SK-N-SH treated with all-trans-retinoic acid at 6 μM for 48 hours (cell line): Measurements from ENCODE around the gene RBM33.

ENCODE experiments used
- ATAC-seq: fragments of 200-7000 bp; cut with Tn5 transposase; 3 replicates; pipeline ENCODE4 v1.9.1; 2020; ENCODE audit warnings: mild to moderate bottlenecking, moderate library complexity
- ARNTL ChIP-seq: fragments of 450-650 bp; formaldehyde crosslinking; IDR thresholded peaks from 2 replicates; pipeline ENCODE4 v1.5.0; 2020; ENCODE audit warnings: low read depth, mild to moderate bottlenecking, moderate library complexity, borderline replicate concordance
- BACH2 ChIP-seq: fragments of 250-450 bp; sonication (Bioruptor Pico); IDR thresholded peaks from 2 replicates; pipeline ENCODE4 v1.9.0; 2021; ENCODE audit warnings: mild to moderate bottlenecking, borderline replicate concordance
- CREB5 ChIP-seq: fragments of 250-450 bp; sonication (Bioruptor Pico); IDR thresholded peaks from 2 replicates; pipeline ENCODE4 v1.5.1; 2020; ENCODE audit warnings: low read depth, mild to moderate bottlenecking, moderate library complexity
- CSRNP3 ChIP-seq: fragments of 250-450 bp; sonication (Bioruptor Pico); IDR thresholded peaks from 2 replicates; pipeline ENCODE4 v1.5.1; 2021; ENCODE audit warnings: mild to moderate bottlenecking, moderate library complexity
- ESRRG ChIP-seq: fragments of 250-450 bp; sonication (Bioruptor Pico); IDR thresholded peaks from 2 replicates; pipeline ENCODE4 v1.6.1; 2021; ENCODE audit warnings: mild to moderate bottlenecking
- GLIS3 ChIP-seq: fragments of 250-450 bp; sonication (Bioruptor Pico); IDR thresholded peaks from 2 replicates; pipeline ENCODE4 v1.5.0; 2020; ENCODE audit warnings: mild to moderate bottlenecking, moderate library complexity
- ISL1 ChIP-seq: fragments of 250-450 bp; sonication (Bioruptor Pico); IDR thresholded peaks from 2 replicates; pipeline ENCODE4 v2.1.2; 2022; ENCODE audit warnings: mild to moderate bottlenecking, moderate library complexity
- OSR1 ChIP-seq: fragments of 250-450 bp; sonication (Bioruptor Pico); IDR thresholded peaks from 2 replicates; pipeline ENCODE4 v1.8.0; 2022; ENCODE audit warnings: moderate library complexity, mild to moderate bottlenecking, inconsistent platforms
- PATZ1 ChIP-seq: fragments of 250-450 bp; sonication (Bioruptor Pico); IDR thresholded peaks from 2 replicates; pipeline ENCODE4 v1.8.0; 2020; ENCODE audit warnings: mild to moderate bottlenecking, moderate library complexity, borderline replicate concordance
- POU6F1 ChIP-seq: fragments of 250-450 bp; sonication (Bioruptor Pico); IDR thresholded peaks from 2 replicates; pipeline ENCODE4 v1.8.0; 2021; ENCODE audit warnings: low read depth, mild to moderate bottlenecking, moderate library complexity, borderline replicate concordance
- PPARA ChIP-seq: fragments of 250-450 bp; sonication (Bioruptor Pico); IDR thresholded peaks from 2 replicates; pipeline ENCODE4 v1.5.0; 2020; ENCODE audit warnings: mild to moderate bottlenecking, borderline replicate concordance
- RARB ChIP-seq: fragments of 250-450 bp; sonication (Bioruptor Pico); IDR thresholded peaks from 2 replicates; pipeline ENCODE4 v1.8.0; 2021; ENCODE audit warnings: mild to moderate bottlenecking, moderate library complexity
- SNAI2 ChIP-seq: fragments of 250-450 bp; sonication (Bioruptor Pico); IDR thresholded peaks from 2 replicates; pipeline ENCODE4 v1.5.0; 2020; ENCODE audit warnings: mild to moderate bottlenecking, moderate library complexity
- TCF4 ChIP-seq: fragments of 250-450 bp; sonication (Bioruptor Pico); IDR thresholded peaks from 2 replicates; pipeline ENCODE4 v1.8.0; 2021; ENCODE audit warnings: mild to moderate bottlenecking, moderate library complexity, borderline replicate concordance
- TOX ChIP-seq: fragments of 250-450 bp; sonication (Bioruptor Pico); IDR thresholded peaks from 2 replicates; pipeline ENCODE4 v1.8.0; 2021; ENCODE audit warnings: mild to moderate bottlenecking, moderate library complexity, borderline replicate concordance
- TSHZ2 ChIP-seq: fragments of 250-450 bp; sonication (Bioruptor Pico); IDR thresholded peaks from 2 replicates; pipeline ENCODE4 v1.5.0; 2020; ENCODE audit warnings: mild to moderate bottlenecking, moderate library complexity
- ZC3H10 ChIP-seq: fragments of 250-450 bp; sonication (Bioruptor Pico); IDR thresholded peaks from 2 replicates; pipeline ENCODE4 v1.5.1; 2021; ENCODE audit warnings: mild to moderate bottlenecking, moderate library complexity
- ZFP3 ChIP-seq: fragments of 250-450 bp; sonication (Bioruptor Pico); IDR thresholded peaks from 2 replicates; pipeline ENCODE4 v1.5.0; 2020; ENCODE audit warnings: mild to moderate bottlenecking, moderate library complexity
- ZFP30 ChIP-seq: fragments of 450-650 bp; formaldehyde crosslinking; IDR thresholded peaks from 2 replicates; pipeline ENCODE4 v1.5.0; 2022; ENCODE audit warnings: mild to moderate bottlenecking, moderate library complexity
- ZNF565 ChIP-seq: fragments of 450-650 bp; formaldehyde crosslinking; conservative IDR thresholded peaks from 2 replicates; pipeline ENCODE4 v1.5.0; 2020; ENCODE audit warnings: low read depth, mild to moderate bottlenecking, moderate library complexity
- ZNF70 ChIP-seq: fragments of 450-650 bp; formaldehyde crosslinking; IDR thresholded peaks from 2 replicates; pipeline ENCODE4 v1.5.0; 2020; ENCODE audit warnings: mild to moderate bottlenecking, moderate library complexity
- ZNF8 ChIP-seq: fragments of 450-650 bp; formaldehyde crosslinking; IDR thresholded peaks from 2 replicates; pipeline ENCODE4 v1.5.0; 2020; ENCODE audit warnings: mild to moderate bottlenecking, moderate library complexity

The RBM33 gene

GRCh38 chr7:155781433-155781832 is 137.0 kb downstream of the RBM33 start:
- no peak for TF ChIP-seq ZNF70
- TF ChIP-seq BACH2 (CRISPR knock-in tag) = no peak
- no peak for TF ChIP-seq CREB5 (CRISPR knock-in tag)
- no peak for TF ChIP-seq PPARA (CRISPR knock-in tag)
- TF ChIP-seq ESRRG (CRISPR knock-in tag) = no peak
- TF ChIP-seq ZNF565 (CRISPR knock-in tag) = no peak
- no peak for TF ChIP-seq TCF4
- TF ChIP-seq PATZ1 (CRISPR knock-in tag) = no peak
- no peak for TF ChIP-seq CSRNP3 (CRISPR knock-in tag)
- no peak for TF ChIP-seq RARB
- TF ChIP-seq ARNTL (CRISPR knock-in tag) = no peak
- TF ChIP-seq ZNF8 (CRISPR knock-in tag) = no peak
- no peak for ATAC-seq

- ATAC-seq = no peak
- TF ChIP-seq ZNF8 (CRISPR knock-in tag) (no peak), PATZ1 (CRISPR knock-in tag) (no peak), BACH2 (CRISPR knock-in tag) (no peak), POU6F1 (CRISPR knock-in tag) (no peak), SNAI2 (CRISPR knock-in tag) (no peak), OSR1 (CRISPR knock-in tag) (no peak), ARNTL (CRISPR knock-in tag) (no peak), TOX (no peak), ZFP3 (CRISPR knock-in tag) (no peak), ZFP30 (no peak), ZC3H10 (CRISPR knock-in tag) (no peak), CSRNP3 (CRISPR knock-in tag) (no peak), RARB (no peak), ISL1 (CRISPR knock-in tag) (no peak), PPARA (CRISPR knock-in tag) (no peak), GLIS3 (CRISPR knock-in tag) (no peak), ZNF565 (CRISPR knock-in tag) (no peak), TSHZ2 (CRISPR knock-in tag) (no peak), ESRRG (CRISPR knock-in tag) (no peak)
These were observed 138.0 kb downstream of the RBM33 start for GRCh38 chr7:155782466-155782865.
